Measurements from ENCODE around the gene ZNF333. TPM values are rescaled to one million over a fixed set of nuclear protein-coding genes. Genes with fewer than 3 reads are reported as not detected.

The ZNF333 gene
- total RNA-seq, 1 experiment from 2014 or later = 6.0 TPM

GRCh38 chr19:14676762-14677161 lies 13.1 kb upstream of the ZNF333 start:
- H2BK15ac ChIP-seq (ENCODE audit: low read depth, low read length) = no peak overlapping the region
- no peak overlapping the region for H3T11ph ChIP-seq (ENCODE audit: low read length)
- 100% methylated on average over 6 of the region's 10 CpGs for WGBS (ENCODE audit: extremely low coverage, insufficient read length, low lambda C conversion rate)
- no peak overlapping the region for H2BK20ac ChIP-seq (ENCODE audit: low read depth, low read length, poor library complexity, severe bottlenecking)
- no peaks in the 10 kb centered on the region for H3K9me3 ChIP-seq (ENCODE audit: control insufficient read depth, low read depth, low read length)
- no peaks in the 10 kb centered on the region for H3K79me2 ChIP-seq (ENCODE audit: insufficient read depth, low read length)
- no peak overlapping the region for H2BK5ac ChIP-seq (ENCODE audit: insufficient read length, low read length)
- H2AK5ac ChIP-seq (ENCODE audit: insufficient read length, low read length) = no peak overlapping the region
- peaks cover 3% of the 10 kb centered on the region for H3K27me3 Mint-ChIP-seq (ENCODE audit: low read depth)
- no peak overlapping the region for H2AFZ ChIP-seq (ENCODE audit: low read length)
- no peak overlapping the region for H3K27ac ChIP-seq (ENCODE audit: insufficient read length, low read depth, low read length)
- H3K4me2 ChIP-seq (ENCODE audit: insufficient read depth, insufficient read length, low read length) = no peak overlapping the region
- peaks cover 3 to 48% of the 10 kb centered on the region in 2 experiments; a peak in 3 of 5 replicates for H3K9me3 Mint-ChIP-seq
- no peaks in the 10 kb centered on the region for H3K4me1 Mint-ChIP-seq
- H3K14ac ChIP-seq (ENCODE audit: insufficient read depth, low read length) = no peak overlapping the region
- H3K56ac ChIP-seq (ENCODE audit: insufficient read length, low read depth, low read length) = no peak overlapping the region
- no peak overlapping the region for H3K4ac ChIP-seq (ENCODE audit: low read depth, low read length)
- no peak for TF ChIP-seq CTCF (conservative IDR thresholded peaks at IDR 0.05)
- no peaks in the 10 kb centered on the region for H3K23me2 ChIP-seq (ENCODE audit: insufficient read length, low read depth, low read length, poor library complexity, severe bottlenecking)
- no peak overlapping the region for H4K91ac ChIP-seq (ENCODE audit: insufficient read length, low read depth, low read length)
- no peak overlapping the region for H4K8ac ChIP-seq (replicated peaks; ENCODE audit: insufficient read length, low read depth, low read length)
- no peak overlapping the region for H2BK12ac ChIP-seq (ENCODE audit: insufficient read length, low read depth, low read length)
- H3K27ac Mint-ChIP-seq = no peak overlapping the region
- no peak overlapping the region for H3K9ac ChIP-seq (ENCODE audit: extremely low read depth, insufficient read length, low read length)
- H3K4me1 ChIP-seq (ENCODE audit: insufficient read depth, low read length) = no peaks in the 10 kb centered on the region
- H4K20me1 ChIP-seq (ENCODE audit: control insufficient read depth, insufficient read depth, insufficient read length) = no peaks in the 10 kb centered on the region
- no peak overlapping the region for H3K4me3 Mint-ChIP-seq
- no peaks in the 10 kb centered on the region for H3K79me1 ChIP-seq (ENCODE audit: insufficient read depth, low read depth, low read length, poor library complexity, severe bottlenecking)
- no peak overlapping the region for H2BK120ac ChIP-seq (ENCODE audit: low read depth, low read length, poor library complexity, severe bottlenecking)
- peaks cover 0 to 5% (median 0%) of the 10 kb centered on the region in 3 experiments; a peak in 1 of 7 replicates for H3K36me3 Mint-ChIP-seq (ENCODE audit: insufficient read depth in 1 of 3, low read depth in 3 of 3)
- peak overlapping the region; percentile 85 for H4K5ac ChIP-seq (ENCODE audit: insufficient read length, low read depth, low read length)
- no peak for DNase-seq
- no peak overlapping the region for H3K18ac ChIP-seq (ENCODE audit: insufficient read length, low read depth, low read length)
- no peaks in the 10 kb centered on the region for H3K27me3 ChIP-seq (ENCODE audit: insufficient read depth, low read length)
- H3K23ac ChIP-seq (ENCODE audit: insufficient read length, low read depth, low read length) = no peak overlapping the region
